Measurements from ENCODE around the gene PAX5.
A peak's percentile ranks its signal among the peaks of the same experiment; 100 is the strongest.

The PAX5 gene

GRCh38 chr9:36839131-36839885 lies 194.8 kb downstream of the PAX5 start:
- no peak for DNase-seq

DNA sequence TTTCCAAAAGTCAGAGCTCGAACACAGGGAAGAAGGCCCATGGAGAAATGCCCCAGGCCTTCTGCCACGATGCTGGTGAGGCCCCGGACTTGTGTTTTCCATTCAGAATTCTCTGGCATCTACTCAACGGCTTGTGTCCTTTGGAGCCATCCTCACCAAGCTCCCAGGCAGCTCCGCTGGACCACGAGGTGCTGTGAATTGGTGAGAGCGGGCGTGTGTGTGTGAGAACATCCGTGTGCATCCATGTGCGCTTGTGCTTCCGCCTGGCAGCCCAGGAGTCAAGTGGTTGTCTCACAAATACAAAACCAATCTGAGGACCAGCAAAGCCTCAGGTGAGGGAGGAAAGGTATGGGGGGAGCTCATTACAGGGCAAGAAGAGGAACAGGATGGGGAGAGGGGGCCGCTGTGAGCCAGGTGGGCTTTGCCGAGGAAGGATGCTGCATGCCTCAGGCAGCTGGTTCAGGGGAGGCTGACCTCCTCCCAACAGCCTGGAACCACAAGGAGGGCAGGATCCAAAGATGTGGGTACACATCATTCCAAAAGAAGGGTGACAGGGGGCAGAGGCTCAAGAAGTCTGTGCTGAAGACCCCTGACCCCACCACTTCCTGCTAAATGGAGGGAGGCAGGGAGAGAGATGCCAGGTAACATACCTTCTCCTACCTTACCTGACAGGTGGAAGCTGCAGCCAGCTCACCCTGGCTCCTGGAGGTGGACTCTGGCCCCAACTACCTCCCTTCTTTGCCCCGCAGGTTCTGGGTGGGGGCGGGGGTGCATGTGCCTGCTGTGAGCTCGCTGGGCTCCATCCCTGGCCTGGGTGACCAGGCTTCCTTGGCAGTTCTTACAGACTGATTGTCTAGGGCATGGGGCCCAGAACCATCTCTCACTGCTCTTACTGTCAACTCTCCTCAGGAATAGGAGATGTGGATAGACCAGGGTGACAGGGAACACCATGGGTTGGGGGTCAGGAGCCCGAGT lies 196.3 kb downstream of the PAX5 start:
- DNase-seq, result no peak

DNA sequence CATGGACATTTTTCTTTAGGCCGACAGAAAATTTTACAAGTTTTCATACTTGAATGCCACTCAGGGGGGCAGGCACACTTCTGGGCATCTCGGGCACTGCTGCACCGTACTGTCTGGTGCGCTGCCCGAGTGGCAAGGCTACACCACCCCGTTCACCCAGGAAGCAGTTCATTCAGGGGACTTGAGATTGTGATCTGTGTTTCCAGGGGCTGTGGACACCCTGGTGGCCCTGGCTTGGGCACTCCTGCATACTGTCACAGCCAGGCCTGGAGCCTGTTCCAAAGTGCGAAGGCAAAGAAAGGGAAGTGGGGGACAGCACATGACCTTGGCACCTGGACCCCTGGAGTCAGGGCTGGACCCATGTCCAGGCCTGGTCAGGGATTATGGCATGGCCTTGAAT lies 197.6 kb downstream of the PAX5 start:
- no peak for DNase-seq

- DNase-seq, result no peak
Measured at GRCh38 chr9:36835271-36835996, 198.6 kb downstream of the PAX5 start.

DNA sequence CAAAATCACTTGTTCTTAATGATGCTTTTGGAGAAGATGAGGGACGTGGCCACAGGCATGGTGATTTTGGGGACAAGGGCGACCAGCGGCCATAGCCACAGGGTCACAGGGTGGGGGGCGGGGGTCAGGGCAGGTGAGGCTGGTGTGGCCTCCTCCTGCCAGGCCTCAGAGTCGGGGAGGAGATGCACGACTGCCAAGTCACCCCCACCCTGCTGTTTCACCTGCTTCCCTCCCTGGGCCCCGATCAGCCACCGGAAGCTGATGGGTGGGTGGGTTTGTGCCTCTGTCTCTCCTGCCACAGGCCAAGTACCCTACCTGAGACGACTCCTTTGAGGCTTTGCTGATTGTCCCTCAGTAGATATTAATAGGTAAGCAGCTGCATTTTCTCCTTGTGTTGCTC lies 199.3 kb downstream of the PAX5 start:
- DNase-seq, result no peak

- DNase-seq, result no peak
Measured at GRCh38 chr9:36833954-36834353, 200.1 kb downstream of the PAX5 start.

DNA sequence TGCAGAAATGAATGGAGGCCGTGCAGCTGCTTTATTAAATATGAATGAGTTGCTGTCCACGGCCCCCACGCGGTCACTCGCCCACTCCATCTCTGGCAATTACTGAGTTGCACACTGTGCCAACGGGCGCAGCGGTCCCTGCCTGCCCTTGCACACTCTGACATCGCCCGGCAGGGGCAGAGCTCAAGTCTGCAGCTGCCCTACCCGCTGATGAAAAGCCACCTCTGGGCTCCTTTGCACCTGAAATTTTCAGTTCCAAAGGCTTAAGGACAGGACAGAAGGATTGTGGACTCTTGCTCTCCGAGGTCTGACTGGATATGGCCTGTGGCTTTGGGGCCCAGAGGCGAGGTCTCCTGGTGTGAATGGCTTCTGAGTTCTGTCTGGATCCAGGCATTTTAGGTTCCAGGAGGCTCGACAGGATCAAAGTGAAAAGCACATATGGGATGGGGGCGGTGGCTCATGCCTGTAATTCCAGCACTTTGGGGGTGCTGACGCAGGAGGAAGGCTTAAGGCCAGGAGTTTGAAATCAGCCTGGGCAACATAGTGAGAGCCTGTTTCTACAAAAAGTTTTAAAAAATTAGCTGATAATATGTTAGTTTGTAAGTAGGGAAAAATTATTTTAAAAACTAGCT lies 201.8 kb downstream of the PAX5 start:
- peak in 7 of 56 donors; percentile 11 to 33 (median 25) for DNase-seq

DNA sequence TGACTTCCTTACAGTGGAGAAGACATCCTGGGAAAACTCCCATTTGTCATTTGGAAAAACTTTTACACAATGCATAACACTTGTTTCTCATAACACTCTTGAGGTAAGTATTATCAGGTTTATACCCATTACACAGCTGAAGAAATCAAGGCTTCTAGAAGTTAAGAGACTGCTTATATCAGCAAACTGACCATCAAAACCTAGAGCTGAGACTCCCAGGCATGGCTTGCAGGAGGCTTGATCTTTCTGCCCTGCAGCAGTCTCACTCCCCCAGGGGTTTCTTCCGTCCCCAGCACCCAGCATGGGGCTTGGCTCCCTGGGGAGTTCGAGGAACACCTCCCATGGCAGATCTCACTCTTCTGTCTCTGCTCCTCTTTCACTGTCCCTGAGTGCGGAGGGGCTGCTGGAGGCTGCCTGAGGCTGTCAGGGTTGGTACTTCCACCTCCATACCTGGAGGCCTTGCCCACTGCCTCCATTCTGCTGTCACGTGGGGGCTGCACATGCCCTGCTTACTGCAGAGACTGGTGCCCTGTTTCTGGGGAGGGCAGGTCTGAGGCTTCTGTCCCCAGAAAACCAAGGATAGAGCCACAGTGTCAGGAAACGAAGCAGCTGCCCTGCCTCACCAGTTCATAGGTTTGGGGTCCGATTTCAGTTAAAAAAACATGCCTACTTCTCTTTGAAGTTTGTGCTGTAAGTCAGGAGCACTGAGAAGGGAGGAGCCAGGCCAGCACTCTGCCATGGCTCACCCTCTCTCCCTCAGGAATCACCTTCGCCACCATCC lies 202.5 kb downstream of the PAX5 start:
- DNase-seq, result no peak

GRCh38 chr9:36828611-36829013 lies 205.5 kb downstream of the PAX5 start:
- DNase-seq, result no peak

DNA sequence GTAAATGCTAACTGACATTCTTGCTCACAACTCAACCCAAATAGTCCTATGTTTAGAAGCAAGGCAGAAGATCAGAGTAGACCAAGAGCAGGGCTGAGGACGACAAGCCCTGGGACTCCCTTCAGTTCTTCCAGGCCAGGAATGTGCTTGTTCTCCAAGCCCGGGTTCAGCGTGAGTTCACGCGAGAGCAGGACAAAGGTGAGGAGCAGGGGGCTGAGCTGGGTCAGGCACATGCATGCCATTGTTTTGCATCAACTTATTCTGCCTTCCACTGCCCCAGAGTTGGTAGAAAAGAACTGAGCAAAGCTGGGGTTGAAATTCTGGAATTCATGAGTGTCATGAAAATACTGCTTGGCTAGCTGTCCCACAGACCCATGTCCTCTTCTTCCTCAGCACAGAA lies 206.5 kb downstream of the PAX5 start:
- DNase-seq, result no peak

GRCh38 chr9:36826581-36826980 lies 207.5 kb downstream of the PAX5 start:
- no peak for DNase-seq

DNA sequence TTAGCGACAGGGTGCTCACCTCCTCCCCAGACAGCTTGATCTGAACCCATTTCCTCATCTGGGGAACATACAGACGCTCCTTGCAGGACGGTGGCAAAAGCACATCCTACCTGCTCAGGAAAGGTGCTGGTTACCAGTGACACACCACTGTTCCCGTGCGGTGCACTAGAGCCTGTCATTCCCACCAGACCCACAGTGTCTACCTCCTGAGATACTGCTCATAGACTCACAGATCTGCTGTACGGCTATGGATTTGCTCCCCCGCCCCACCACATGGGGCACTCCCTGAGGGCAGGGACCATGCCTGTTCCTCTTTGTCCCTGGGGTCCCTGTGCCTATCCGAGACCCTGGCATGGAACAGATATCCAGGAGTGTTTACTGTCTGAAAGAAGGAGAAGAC lies 208.9 kb downstream of the PAX5 start:
- no peak for DNase-seq

- DNase-seq, result no peak
Measured at GRCh38 chr9:36823934-36824333, 210.1 kb downstream of the PAX5 start.

DNA sequence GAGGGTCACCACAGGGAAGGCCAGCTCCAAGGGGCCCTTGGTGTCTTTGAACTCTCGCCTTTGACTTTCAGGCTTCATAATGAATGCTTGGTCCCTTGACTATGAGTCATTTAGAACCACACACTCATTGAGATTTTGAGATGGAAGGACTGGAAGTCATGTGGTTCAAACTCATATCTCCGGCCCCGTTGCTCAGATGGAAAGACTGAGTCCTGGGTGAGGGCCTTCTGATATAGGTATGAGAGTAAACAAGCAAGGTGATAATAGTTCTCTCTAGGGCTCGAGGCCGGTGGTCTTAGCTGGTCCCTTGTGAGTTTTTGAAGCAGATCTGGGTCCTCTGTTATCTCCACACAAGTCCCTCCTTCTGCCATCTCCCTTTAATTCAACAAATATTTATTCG lies 210.6 kb downstream of the PAX5 start:
- DNase-seq, result no peak

DNA sequence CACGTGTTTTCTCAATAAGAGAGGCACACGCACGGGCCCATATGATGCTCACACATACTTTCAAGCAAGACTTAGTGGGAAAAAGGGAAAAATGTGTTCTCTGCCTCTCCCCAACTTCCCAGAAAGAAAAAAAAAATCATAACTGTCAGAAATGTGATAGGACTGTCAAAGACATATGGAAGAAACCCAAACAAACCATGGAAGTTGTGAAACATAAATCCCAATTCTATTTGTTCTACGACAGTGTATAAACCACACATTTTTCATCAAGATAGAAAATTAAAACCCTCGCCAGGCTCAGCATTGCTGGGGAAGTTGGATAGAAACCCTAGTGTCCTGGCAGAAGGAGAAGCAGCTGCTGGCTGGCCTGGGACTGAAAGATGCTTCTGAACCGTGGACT lies 211.9 kb downstream of the PAX5 start:
- no peak for DNase-seq

- peak in 1 of 56 donors; percentile 15 for DNase-seq
Measured at GRCh38 chr9:36820392-36820861, 213.6 kb downstream of the PAX5 start.

DNA sequence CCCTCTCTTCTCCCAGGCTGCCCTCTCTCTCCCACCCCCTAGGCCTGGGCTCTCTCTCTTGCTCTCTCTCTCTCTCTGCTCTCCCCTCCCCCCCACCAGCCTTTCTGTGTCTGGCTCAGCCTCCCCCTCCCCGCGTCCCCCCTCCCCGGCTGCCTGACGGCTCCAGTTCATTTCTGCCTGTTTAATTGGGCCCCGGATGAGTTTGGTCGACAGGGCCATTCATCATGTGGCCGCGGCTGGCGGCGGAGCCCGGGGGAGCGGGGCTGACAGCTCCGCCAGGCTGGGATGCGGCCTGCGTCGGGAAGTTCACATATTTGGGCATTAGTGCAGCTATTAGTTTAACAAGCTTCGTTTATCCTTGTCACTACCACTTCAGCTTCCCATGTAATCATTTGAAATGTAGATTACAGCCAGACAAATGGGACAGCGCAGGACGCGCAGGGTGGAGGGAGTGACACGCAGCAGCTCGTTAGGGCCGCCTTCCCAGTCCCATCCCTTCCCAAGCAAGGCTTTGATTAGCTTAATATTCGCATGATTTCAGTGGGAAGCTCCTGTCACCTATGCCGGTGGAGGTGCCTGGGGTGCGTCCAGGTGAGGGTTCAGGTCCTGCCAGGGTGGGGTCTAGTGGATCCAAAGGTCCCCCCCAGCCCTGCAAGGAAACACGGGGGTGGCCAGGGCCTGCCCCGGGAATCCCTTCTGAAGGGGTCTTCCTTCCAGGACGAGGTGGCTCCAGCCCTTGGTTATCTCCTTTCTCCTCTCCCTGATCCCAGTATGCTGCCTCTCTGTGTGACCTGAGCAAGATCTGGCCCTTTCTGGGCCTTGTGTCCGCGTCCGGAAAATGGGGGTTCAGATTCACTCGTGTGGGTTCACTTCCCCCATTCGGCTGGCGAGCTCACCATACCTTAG lies 214.8 kb downstream of the PAX5 start:
- DNase-seq, result peak in 23 of 56 donors; percentile 17 to 62 (median 38)

DNA sequence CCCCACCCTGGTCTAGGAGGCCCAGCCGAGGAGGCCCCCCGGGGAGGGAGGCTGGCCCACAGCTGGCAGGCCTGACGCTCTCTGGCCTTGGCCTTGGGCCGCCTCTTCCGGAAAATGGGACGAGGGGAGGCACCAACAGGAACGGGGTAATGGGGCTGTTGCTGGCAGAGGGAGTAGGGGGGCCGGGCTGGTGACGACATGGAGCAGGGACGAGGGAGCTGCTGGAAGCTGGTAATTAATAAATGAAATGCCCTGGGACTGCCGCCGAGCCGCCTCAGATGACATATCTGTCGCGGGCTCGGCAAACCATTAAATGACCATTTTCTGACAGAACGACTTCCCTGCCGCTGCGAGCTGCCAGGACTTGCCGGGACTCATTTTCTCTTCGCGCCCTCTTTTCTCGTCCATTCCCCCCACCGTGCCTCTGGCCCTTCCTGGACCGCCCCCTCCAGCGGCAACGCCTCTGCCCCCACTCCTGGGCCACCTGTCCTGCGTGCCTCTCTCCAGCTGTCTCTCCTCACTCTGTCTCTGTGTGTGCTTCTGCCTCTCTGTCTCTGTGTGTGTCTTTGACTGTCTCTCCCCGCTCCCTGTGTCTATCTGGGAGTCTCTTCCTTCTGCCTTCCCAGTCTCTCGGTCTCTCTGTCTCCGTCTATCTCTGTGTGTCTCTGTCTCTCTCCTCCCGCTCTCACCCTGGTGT lies 215.7 kb downstream of the PAX5 start:
- DNase-seq, result peak in 4 of 56 donors; percentile 15 to 37 (median 22)
